C4-2B (cell line): ENCODE data around the gene ZNF423.

Experiments used
- H3K27ac ChIP-seq: fragments of 450-650 bp; 2 replicates; pipeline ENCODE4 v1.5.1; 2017
- ZFX ChIP-seq: fragments of 450-650 bp; IDR thresholded peaks from 2 replicates; pipeline ENCODE4 v1.6.1; 2017
- TF ChIP-seq, protein P1 (sequence below): fragments of 450-650 bp; conservative IDR thresholded peaks from 2 replicates; pipeline ENCODE4 v1.5.1; 2017; ENCODE audit warnings: mild to moderate bottlenecking

The ZNF423 gene

DNA sequence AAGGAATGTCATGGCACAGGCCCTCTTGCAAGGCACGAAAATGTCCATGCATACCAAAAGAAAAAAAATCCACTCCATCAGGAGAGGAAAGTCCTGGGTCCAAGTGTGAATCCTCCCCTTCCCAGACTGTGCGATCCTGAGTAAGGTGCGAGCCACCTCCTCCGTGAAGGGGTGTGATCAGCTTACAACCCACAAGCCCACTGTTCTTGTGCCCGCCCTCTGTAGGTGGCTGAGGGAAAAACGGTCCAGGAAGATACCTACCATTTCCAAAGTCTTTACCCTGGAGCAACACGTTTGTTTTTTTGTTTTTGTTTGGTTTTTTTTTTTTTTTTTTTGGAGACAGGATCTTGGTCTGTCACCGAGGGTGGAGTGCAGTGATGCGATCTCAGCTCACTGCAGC is 116.5 kb downstream of the ZNF423 start:
- TF ChIP-seq, protein P1, sequence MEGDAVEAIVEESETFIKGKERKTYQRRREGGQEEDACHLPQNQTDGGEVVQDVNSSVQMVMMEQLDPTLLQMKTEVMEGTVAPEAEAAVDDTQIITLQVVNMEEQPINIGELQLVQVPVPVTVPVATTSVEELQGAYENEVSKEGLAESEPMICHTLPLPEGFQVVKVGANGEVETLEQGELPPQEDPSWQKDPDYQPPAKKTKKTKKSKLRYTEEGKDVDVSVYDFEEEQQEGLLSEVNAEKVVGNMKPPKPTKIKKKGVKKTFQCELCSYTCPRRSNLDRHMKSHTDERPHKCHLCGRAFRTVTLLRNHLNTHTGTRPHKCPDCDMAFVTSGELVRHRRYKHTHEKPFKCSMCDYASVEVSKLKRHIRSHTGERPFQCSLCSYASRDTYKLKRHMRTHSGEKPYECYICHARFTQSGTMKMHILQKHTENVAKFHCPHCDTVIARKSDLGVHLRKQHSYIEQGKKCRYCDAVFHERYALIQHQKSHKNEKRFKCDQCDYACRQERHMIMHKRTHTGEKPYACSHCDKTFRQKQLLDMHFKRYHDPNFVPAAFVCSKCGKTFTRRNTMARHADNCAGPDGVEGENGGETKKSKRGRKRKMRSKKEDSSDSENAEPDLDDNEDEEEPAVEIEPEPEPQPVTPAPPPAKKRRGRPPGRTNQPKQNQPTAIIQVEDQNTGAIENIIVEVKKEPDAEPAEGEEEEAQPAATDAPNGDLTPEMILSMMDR, result no peak; the same call in 1 of the 2 replicates
- no peak for TF ChIP-seq ZFX
- no peak overlapping the region for H3K27ac ChIP-seq

DNA sequence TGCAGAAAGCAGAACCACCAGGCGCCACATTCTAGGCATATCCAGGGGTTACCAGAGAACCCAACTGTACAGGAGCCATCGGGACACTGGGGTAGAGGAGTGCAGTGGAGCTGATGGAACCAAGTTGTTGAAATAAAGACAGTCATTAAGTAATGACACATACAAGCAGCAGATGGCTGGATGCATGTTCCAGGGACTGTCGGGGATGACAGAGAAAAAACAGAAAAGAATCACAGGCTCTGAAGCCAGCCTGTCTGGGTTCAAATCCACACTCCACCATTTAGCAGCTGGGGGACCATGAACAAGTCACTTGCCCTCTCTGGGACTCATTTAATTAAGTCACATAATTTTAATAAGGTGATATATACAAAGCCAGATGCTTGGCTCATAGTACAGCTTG is 117.1 kb downstream of the ZNF423 start:
- TF ChIP-seq, protein P1, result no peak
- no peak for TF ChIP-seq ZFX
- H3K27ac ChIP-seq, result no peak overlapping the region

DNA sequence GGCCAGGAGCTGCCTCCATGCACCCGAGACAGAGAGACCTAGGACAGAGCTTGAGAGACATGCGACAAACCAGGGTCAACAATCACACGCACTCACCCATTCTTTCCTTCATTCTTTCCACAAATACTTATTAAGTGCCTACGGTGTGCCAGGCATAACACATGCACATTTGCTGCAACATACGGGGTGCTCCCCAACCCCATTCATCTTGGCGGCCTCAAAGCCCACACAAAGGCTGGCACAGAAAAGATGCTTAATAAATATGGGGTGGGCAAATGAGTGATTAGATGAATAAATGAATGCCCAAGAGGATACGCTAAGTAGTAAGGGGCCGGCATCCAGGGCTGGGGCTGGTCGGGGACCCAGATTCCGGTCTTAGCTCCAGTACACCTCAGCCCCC is 117.9 kb downstream of the ZNF423 start:
- TF ChIP-seq, protein P1, result no peak
- TF ChIP-seq ZFX, result no peak
- no peak overlapping the region for H3K27ac ChIP-seq

DNA sequence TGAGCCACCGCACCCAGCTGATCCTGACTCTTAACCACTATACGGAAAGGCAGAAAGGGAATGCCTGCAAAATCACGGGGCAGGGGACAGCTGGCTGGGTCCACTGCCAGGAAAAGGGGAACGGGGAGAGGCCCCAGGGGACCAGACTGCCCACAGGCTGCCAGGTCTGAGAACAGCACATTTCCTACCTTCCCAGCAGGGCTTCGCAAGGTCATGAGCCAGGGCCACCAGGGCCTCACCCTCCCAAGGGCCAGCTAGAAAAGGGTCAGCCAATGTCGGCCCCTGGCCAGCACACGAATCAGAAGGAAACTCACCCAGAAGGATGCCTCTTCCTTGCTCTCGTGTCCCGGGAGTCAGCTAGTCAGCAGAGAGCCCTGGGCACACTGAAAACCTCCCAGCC is 118.4 kb downstream of the ZNF423 start:
- no peak overlapping the region for H3K27ac ChIP-seq
- TF ChIP-seq, protein P1, result no peak
- TF ChIP-seq ZFX, result no peak

DNA sequence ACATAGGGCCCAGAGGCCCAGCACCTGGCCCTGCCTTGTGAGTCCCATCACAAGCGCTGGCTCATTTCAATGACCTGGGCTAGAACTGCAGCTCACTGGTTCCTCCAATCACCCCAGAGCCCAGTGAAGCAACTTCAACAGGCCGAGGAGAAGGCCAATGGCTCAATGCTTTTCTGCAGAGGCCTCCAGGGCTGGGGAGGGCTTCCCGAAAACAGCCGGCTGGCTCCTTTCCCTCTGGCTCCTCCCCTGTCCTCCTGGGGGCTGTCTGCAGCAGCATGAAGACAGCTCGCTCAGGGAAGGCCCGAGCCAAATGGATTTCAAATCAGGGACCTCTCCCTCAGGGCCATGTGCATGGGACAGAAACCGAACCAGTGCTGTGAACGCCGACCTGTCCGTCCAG is 121.6 kb downstream of the ZNF423 start:
- TF ChIP-seq, protein P1, result no peak
- TF ChIP-seq ZFX, result no peak

DNA sequence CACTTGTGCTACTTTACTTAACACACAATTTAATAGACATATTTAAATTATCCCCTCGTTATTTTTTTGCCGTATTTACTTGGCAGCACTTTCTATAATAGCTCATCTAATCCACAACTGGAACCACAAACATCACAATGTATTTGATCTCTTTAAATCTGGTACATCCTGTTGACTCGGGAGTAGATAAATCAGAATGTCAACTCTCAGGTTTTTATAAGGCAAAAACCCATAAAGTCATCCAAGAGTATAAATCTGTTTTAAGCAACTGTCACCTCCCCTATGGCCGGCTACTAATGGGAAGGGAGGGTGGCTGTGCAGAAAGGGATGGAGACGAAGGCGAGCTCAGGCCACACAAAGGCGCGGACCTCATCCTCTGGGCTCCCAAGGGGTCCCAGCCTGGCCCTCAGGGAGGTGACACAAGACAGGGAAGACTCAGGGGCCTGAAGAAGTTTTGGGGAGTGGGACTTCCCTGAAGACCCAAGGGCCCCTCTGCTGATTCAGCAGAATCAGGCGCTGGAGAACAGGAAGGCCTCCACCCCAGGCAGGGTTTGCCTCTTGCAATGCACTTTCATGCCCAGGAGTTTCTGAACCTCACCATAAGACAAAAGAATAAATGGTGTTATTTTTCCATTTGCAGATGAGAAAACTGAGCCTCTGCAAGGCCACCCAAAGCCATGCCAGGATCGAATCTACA is 122.5 kb downstream of the ZNF423 start:
- no peak overlapping the region for H3K27ac ChIP-seq
- TF ChIP-seq ZFX, result no peak
- TF ChIP-seq, protein P1, result no peak

More for the DNA sequence above, 121.6 kb downstream of the ZNF423 start:
- H3K27ac ChIP-seq, result no peak overlapping the region

DNA sequence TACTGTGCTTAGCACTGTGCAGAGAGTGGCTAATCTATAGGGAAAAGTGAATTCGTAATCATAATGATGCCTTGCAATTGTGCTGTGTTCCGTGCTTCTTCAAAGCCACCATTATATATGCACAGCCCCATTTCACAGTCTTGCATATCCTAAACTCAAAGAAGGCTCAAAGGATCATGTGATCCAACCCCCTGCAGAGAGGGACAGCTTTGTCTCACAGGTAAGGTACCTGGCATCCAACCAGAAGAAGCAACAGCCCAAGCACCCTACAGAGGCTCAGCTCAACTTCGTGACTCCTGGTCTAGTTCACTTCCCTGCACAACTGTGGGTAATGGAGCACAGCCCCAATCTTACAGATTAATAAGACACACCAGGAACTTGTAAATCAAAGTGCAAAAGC is 124.0 kb downstream of the ZNF423 start:
- TF ChIP-seq, protein P1, result no peak
- TF ChIP-seq ZFX, result no peak
- H3K27ac ChIP-seq, result no peak overlapping the region
